ENCODE results near the gene TMEM52. TPM values are rescaled to one million over a fixed set of nuclear protein-coding genes. Genes with fewer than 3 reads are reported as not detected.

The TMEM52 gene
- total and polyA plus RNA-seq, 2 of the 8 experiments (the other 6 are each of a cell fraction or from before 2014, with no cell fraction given), result 14.6 to 30.2 TPM

DNA sequence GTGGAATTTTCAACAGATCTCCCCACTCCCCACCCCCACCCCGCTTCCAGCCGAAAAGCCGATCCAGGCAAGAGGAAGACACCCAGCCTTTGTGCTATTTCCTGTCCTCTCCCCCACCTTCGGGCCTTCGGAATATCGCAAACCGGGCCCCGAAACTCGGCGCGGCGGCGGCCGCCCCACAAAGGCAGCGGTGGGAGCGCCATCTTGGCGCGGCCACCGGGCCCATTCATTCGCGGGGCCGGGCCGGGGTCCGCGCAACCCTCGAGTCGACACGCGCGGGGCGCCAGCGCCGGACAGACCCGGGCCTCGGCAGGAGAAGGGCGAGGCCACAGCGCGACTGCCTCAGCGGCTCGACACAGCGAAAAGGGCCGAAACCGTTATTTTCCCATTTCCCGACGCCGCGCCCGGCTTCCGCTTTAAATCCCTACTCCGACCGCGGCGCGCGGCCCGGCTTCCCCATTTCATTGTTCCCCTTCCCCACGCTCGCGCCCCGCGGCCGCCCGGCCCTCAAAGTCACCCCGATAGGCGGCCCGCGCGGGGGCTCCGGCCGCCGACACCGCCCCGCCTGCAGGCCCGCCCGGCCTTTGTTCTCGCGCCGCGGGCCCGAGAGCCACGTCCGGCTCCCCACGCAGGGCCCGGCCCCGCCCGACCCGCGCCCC is 29.1 kb downstream of the TMEM52 start:
- peak overlapping the region; percentile 98 for H4K91ac ChIP-seq (replicated peaks; ENCODE audit: insufficient read length, low read length)
- H3K23me2 ChIP-seq (ENCODE audit: low read depth, low read length), result peaks cover 7% of the 10 kb centered on the region; the same call in 1 of the 2 replicates
- FAIRE-seq (no peak), DNase-seq (ENCODE audit: low read depth in 1 of 2, low spot score in 2 of 2) (no peak)
- peak overlapping the region; percentile 72 for H2BK120ac ChIP-seq (replicated peaks; ENCODE audit: low read depth, low read length)
- H3K56ac ChIP-seq (replicated peaks; ENCODE audit: insufficient read length, low read depth, low read length), result peak overlapping the region; percentile 86
- H3K4ac ChIP-seq (replicated peaks; ENCODE audit: insufficient read length, low read depth, low read length), result peak overlapping the region; percentile 69
- peaks cover 44 to 51% of the 10 kb centered on the region in 2 experiments for H3K79me2 ChIP-seq (ENCODE audit: control insufficient read depth in 1 of 2, insufficient read depth in 2 of 2, low read length in 2 of 2)
- H3K4me1 ChIP-seq (replicated peaks in 1 of 4; ENCODE audit: control insufficient read depth in 3 of 4, insufficient read depth in 4 of 4, low read length in 3 of 4), result peaks cover 0 to 18% (median 13%) of the 10 kb centered on the region in 4 experiments; a peak in 6 of 7 replicates
- POLR2A ChIA-PET (ENCODE audit: partially characterized antibody), result interaction anchor here (0.8 to 4.9 kb wide), 8 partner anchors 10 to 110 kb away, joined by 3 to 32 read pairs (median 16); partner anchors contain the start of gene NADK
- H2BK5ac ChIP-seq (ENCODE audit: low read depth, low read length), result 0 out of 2 replicates have a peak overlapping the region, but pooled peaks have one; percentile 66
- H2AFZ ChIP-seq (ENCODE audit: low read length), result no peak overlapping the region
- no peak overlapping the region for H2BK20ac ChIP-seq (ENCODE audit: low read length)
- H3K23ac ChIP-seq (ENCODE audit: insufficient read length), result no peak overlapping the region
- H3K14ac ChIP-seq (ENCODE audit: insufficient read length), result no peak overlapping the region
- H3K9me3 ChIP-seq (ENCODE audit: insufficient read depth in 2 of 2, low read depth in 1 of 2, low read length in 1 of 2), result no peaks in the 10 kb centered on the region
- peak overlapping the region; percentile 55; the same call in 1 of the 2 replicates for H3K27ac ChIP-seq (ENCODE audit: low read depth, low read length)
- no peak overlapping the region for H4K5ac ChIP-seq (ENCODE audit: insufficient read length, low read depth, low read length)
- peak overlapping the region; percentile 76 to 98 (median 89) for H3K4me3 ChIP-seq (ENCODE audit: extremely low read depth in 1 of 4, insufficient read depth in 2 of 4, low read depth in 3 of 4, low read length in 4 of 4)
- H3K4me2 ChIP-seq (ENCODE audit: insufficient read depth in 1 of 2, low read depth in 2 of 2, low read length in 2 of 2), result peak overlapping the region; percentile 65 to 73
- H2AK5ac ChIP-seq (ENCODE audit: low read depth, low read length), result no peak overlapping the region
- H3K9ac ChIP-seq (replicated peaks in 1 of 4; ENCODE audit: extremely low read depth in 1 of 4, low read depth in 3 of 4, low read length in 3 of 4), result peak overlapping the region; percentile 70 to 94 (median 88)
- H3K27me3 ChIP-seq (replicated peaks in 1 of 4; ENCODE audit: control insufficient read depth in 3 of 4, extremely low read depth in 1 of 4, insufficient read depth in 3 of 4, low read length in 3 of 4), result no peaks in the 10 kb centered on the region; a peak in 3 of 7 replicates
- H2BK15ac ChIP-seq (ENCODE audit: low read length), result no peak overlapping the region
- H3K18ac ChIP-seq (ENCODE audit: extremely low read depth, low read length), result peak overlapping the region; percentile 87
- no peaks in the 10 kb centered on the region; the same call in 1 of the 2 replicates for H3K79me1 ChIP-seq (ENCODE audit: low read depth, low read length)
- 0% methylated on average over 54 of the region's 88 CpGs; no CpG with 5 or more reads in 1 of the 2 experiments for WGBS, 2 experiments (ENCODE audit: extremely low coverage in 1 of 2, insufficient coverage in 1 of 2, insufficient read length in 1 of 2, insufficient replicate concordance in 2 of 2, low coverage in 1 of 2, low lambda C conversion rate in 2 of 2, missing lambda C conversion rate in 1 of 2)
- peaks cover 9% of the 10 kb centered on the region in 2 experiments for H4K20me1 ChIP-seq (replicated peaks in 1 of 2; ENCODE audit: control insufficient read depth in 1 of 2, insufficient read depth in 2 of 2, low read length in 2 of 2)
- H2BK12ac ChIP-seq (ENCODE audit: low read depth, low read length), result no peak overlapping the region
- H4K8ac ChIP-seq (ENCODE audit: extremely low read depth, insufficient read depth, low read length), result peak overlapping the region; percentile 96
- CTCF ChIA-PET (ENCODE audit: partially characterized antibody), result interaction anchor here (1.6 kb wide), 1 partner anchor 157 kb away, joined by 4 read pairs; no protein-coding TSS in a partner anchor
- H3K36me3 ChIP-seq (ENCODE audit: control insufficient read depth in 2 of 4, insufficient read depth in 4 of 4, low read length in 3 of 4), result no peaks in the 10 kb centered on the region
- TF ChIP-seq RFX5 (IDR thresholded peaks at IDR 0.05; ENCODE audit: borderline replicate concordance, low read depth, low read length) (no peak), YY1 (IDR thresholded peaks at IDR 0.05; ENCODE audit: low read depth, low read length) (peak; percentile 88), HDAC2 (IDR thresholded peaks at IDR 0.05; ENCODE audit: borderline replicate concordance in 1 of 2, low read depth in 2 of 2, low read length in 2 of 2) (peak in 1 of 2 experiments; percentile 61; a peak in 1 of 4 replicates), SP1 (IDR thresholded peaks at IDR 0.05; ENCODE audit: low read depth, low read length) (no peak), POLR2A (IDR thresholded peaks at IDR 0.05; ENCODE audit: control extremely low read depth in 1 of 2, low read depth in 2 of 2, low read length in 2 of 2) (peak in 1 of 2 experiments; percentile 42; a peak in 2 of 3 replicates), MAFK (IDR thresholded peaks at IDR 0.05; ENCODE audit: low read depth, low read length) (no peak), BACH1 (IDR thresholded peaks at IDR 0.05; ENCODE audit: low read length) (peak; percentile 39; the same call in 1 of the 2 replicates), RAD21 (IDR thresholded peaks at IDR 0.05 in 1 of 2, conservative IDR thresholded peaks at IDR 0.05 in 1 of 2; ENCODE audit: low read depth in 2 of 2, low read length in 2 of 2) (no peak), KDM4A (IDR thresholded peaks at IDR 0.05; ENCODE audit: low read depth, low read length, severe bottlenecking) (peak; percentile 48), SUZ12 (IDR thresholded peaks at IDR 0.05; ENCODE audit: low read length) (no peak), KDM1A (IDR thresholded peaks at IDR 0.05; ENCODE audit: borderline replicate concordance, low read length) (peak; percentile 75), BCL11A (IDR thresholded peaks at IDR 0.05; ENCODE audit: low read depth in 2 of 2, low read length in 2 of 2) (no peak)

All from H1 (cell line).